Hypothalamus (tissue), 51 donors: ENCODE measurements around the gene PARP8.

ENCODE experiments used
- DNase-seq, 51 donors: peaks; one replicate each; lab custom pipeline; 2025; lab: John Stamatoyannopoulos, UW

PARP8 gene

GRCh38 chr5:50832657-50833284, 166.3 kb downstream of the PARP8 start:
- no peak for DNase-seq

GRCh38 chr5:50836356-50836755, 169.9 kb downstream of the PARP8 start:
- DNase-seq, result no peak

- DNase-seq, result no peak
Observed at GRCh38 chr5:50839472-50839871, 173.0 kb downstream of the PARP8 start.

GRCh38 chr5:50843091-50843490, 176.7 kb downstream of the PARP8 start:
- DNase-seq, result no peak

- no peak for DNase-seq
Observed at GRCh38 chr5:50846261-50846660, 179.8 kb downstream of the PARP8 start.

GRCh38 chr5:50849554-50849953, 183.1 kb downstream of the PARP8 start:
- no peak for DNase-seq

GRCh38 chr5:50853151-50853550, 186.7 kb downstream of the PARP8 start:
- DNase-seq, result peak in 7 of 51 donors; percentile 1 to 26 (median 5)

- DNase-seq, result no peak
Observed at GRCh38 chr5:50854082-50854481, 187.6 kb downstream of the PARP8 start.

GRCh38 chr5:50855001-50855400, 188.6 kb downstream of the PARP8 start:
- DNase-seq, result no peak

- DNase-seq, result peak in 1 of 51 donors; percentile 11
Observed at GRCh38 chr5:50856401-50857119, 190.1 kb downstream of the PARP8 start.

- DNase-seq, result no peak
Observed at GRCh38 chr5:50863534-50864170, 197.2 kb downstream of the PARP8 start.

GRCh38 chr5:50864466-50864865, 198.0 kb downstream of the PARP8 start:
- DNase-seq, result no peak

- no peak for DNase-seq
Observed at GRCh38 chr5:50866415-50866814, 200.0 kb downstream of the PARP8 start.

GRCh38 chr5:50867140-50867539, 200.7 kb downstream of the PARP8 start:
- DNase-seq, result no peak

- no peak for DNase-seq
Observed at GRCh38 chr5:50873595-50874277, 207.3 kb downstream of the PARP8 start.

- DNase-seq, result peak in 4 of 51 donors; percentile 1 to 11 (median 4)
Observed at GRCh38 chr5:50874306-50875001, 208.0 kb downstream of the PARP8 start.

- DNase-seq, result no peak
Observed at GRCh38 chr5:50875002-50875344, 208.5 kb downstream of the PARP8 start.

GRCh38 chr5:50878470-50878869, 212.0 kb downstream of the PARP8 start:
- DNase-seq, result no peak

- DNase-seq, result no peak
Observed at GRCh38 chr5:50881407-50881806, 215.0 kb downstream of the PARP8 start.

- DNase-seq, result no peak
Observed at GRCh38 chr5:50886657-50887345, 220.4 kb downstream of the PARP8 start.
